CD14-positive monocyte (primary cell): ENCODE measurements around the gene TMEM140. TPM values are rescaled to one million over a fixed set of nuclear protein-coding genes. Genes with fewer than 3 reads are reported as not detected.

Experiments
- DNase-seq, 3 donors: peaks; one replicate each; pipeline ENCODE4 v3.0.0-alpha.2; 2011 to 2022
- H2AFZ ChIP-seq: 2 replicates; pipeline ENCODE4 v1.6.0; 2012; ENCODE audit warnings: mild to moderate bottlenecking, low read depth, low read length, inconsistent platforms; ENCODE audit not compliant: insufficient read depth, poor library complexity, severe bottlenecking
- H3K27ac ChIP-seq, 2 donors: 1 replicate in 1 of 2; 2 replicates in 1 of 2; pipeline ENCODE4 v1.5.1; 2012 to 2013; ENCODE audit warnings: low read length in 2 of 2, control low read depth in 1 of 2, inconsistent platforms in 1 of 2, low read depth in 1 of 2, mild to moderate bottlenecking in 1 of 2
- H3K27me3 ChIP-seq, 2 donors: one replicate each; pipeline versions ENCODE4 v1.6.0 to v1.6.1; 2011 to 2013; ENCODE audit warnings: low read length in 2 of 2; ENCODE audit not compliant: control insufficient read depth in 2 of 2, insufficient read depth in 2 of 2
- H3K36me3 ChIP-seq, 2 donors: replicated peaks in 1 of 2; 1 replicate in 1 of 2; 2 replicates in 1 of 2; pipeline versions ENCODE4 v1.5.1 to v1.6.1; 2012 to 2013; ENCODE audit warnings: low read length in 2 of 2, control low read depth in 1 of 2, inconsistent platforms in 1 of 2, mild to moderate bottlenecking in 1 of 2; ENCODE audit not compliant: insufficient read depth in 2 of 2, control insufficient read depth in 1 of 2
- H3K4me1 ChIP-seq, 2 donors: 1 replicate in 1 of 2; 2 replicates in 1 of 2; pipeline versions ENCODE4 v1.5.1 to v1.6.1; 2012 to 2013; ENCODE audit warnings: low read length in 2 of 2, control low read depth in 1 of 2, inconsistent platforms in 1 of 2, mild to moderate bottlenecking in 1 of 2, moderate library complexity in 1 of 2; ENCODE audit not compliant: insufficient read depth in 2 of 2, control insufficient read depth in 1 of 2
- H3K4me2 ChIP-seq: replicated peaks from 2 replicates; pipeline ENCODE3; 2012; ENCODE audit warnings: low read length, moderate library complexity, mild to moderate bottlenecking; ENCODE audit not compliant: poor library complexity, severe bottlenecking; ENCODE audit errors: extremely low read depth
- H3K4me3 ChIP-seq, 3 experiments: fragments of 200-600 bp in 1 of 3; sonication (generic) in 1 of 3; replicated peaks in 1 of 3; 1 replicate in 2 of 3; 2 replicates in 1 of 3; pipeline ENCODE4 v1.5.1; 2011 to 2013; ENCODE audit warnings: low read length in 3 of 3, mild to moderate bottlenecking in 3 of 3, control low read depth in 2 of 3, low read depth in 2 of 3, inconsistent platforms in 1 of 3, moderate library complexity in 1 of 3
- H3K79me2 ChIP-seq: 2 replicates; pipeline ENCODE4 v1.6.0; 2012; ENCODE audit warnings: mild to moderate bottlenecking, control low read depth, inconsistent platforms, low read length, moderate library complexity; ENCODE audit not compliant: insufficient read depth
- H3K9ac ChIP-seq: 2 replicates; pipeline ENCODE4 v1.6.0; 2017; ENCODE audit warnings: low read length, mild to moderate bottlenecking; ENCODE audit not compliant: insufficient read depth, poor library complexity, severe bottlenecking
- H3K9me3 ChIP-seq, 2 donors: replicated peaks in 1 of 2; 1 replicate in 1 of 2; 2 replicates in 1 of 2; pipeline versions ENCODE4 v1.5.1 to v1.6.1; 2012 to 2013; ENCODE audit warnings: low read length in 2 of 2, control low read depth in 1 of 2; ENCODE audit not compliant: control insufficient read depth in 1 of 2, insufficient read depth in 1 of 2
- H4K20me1 ChIP-seq: 2 replicates; pipeline ENCODE4 v1.6.0; 2012; ENCODE audit warnings: mild to moderate bottlenecking, low read length, control low read depth, moderate library complexity; ENCODE audit not compliant: insufficient read depth
- H3K27ac Mint-ChIP-seq, 7 donors: one replicate each; pipeline ENCODE4 v1.8.0; 2020; ENCODE audit warnings: mild to moderate bottlenecking in 7 of 7, mixed read lengths in 7 of 7, moderate library complexity in 6 of 7, inconsistent platforms in 2 of 7
- H3K27me3 Mint-ChIP-seq, 3 donors: one replicate each; pipeline ENCODE4 v1.8.0; 2021 to 2022; ENCODE audit warnings: low read depth in 3 of 3, mild to moderate bottlenecking in 3 of 3, mixed read lengths in 3 of 3, moderate library complexity in 3 of 3, inconsistent platforms in 1 of 3
- H3K36me3 Mint-ChIP-seq, 2 donors: one replicate each; pipeline ENCODE4 v1.8.0; 2020; ENCODE audit warnings: mixed read lengths in 2 of 2, inconsistent platforms in 1 of 2, mild to moderate bottlenecking in 1 of 2
- H3K4me1 Mint-ChIP-seq: one replicate; pipeline ENCODE4 v1.8.0; 2020; ENCODE audit warnings: mild to moderate bottlenecking, mixed read lengths
- H3K4me3 Mint-ChIP-seq, 2 donors: one replicate each; pipeline ENCODE4 v1.8.0; 2020; ENCODE audit warnings: mild to moderate bottlenecking in 2 of 2, mixed read lengths in 2 of 2, moderate library complexity in 1 of 2
- H3K9me3 Mint-ChIP-seq, 7 donors: one replicate each; pipeline ENCODE4 v1.8.0; 2020 to 2022; ENCODE audit warnings: mixed read lengths in 7 of 7, mild to moderate bottlenecking in 6 of 7, moderate library complexity in 6 of 7, inconsistent platforms in 2 of 7
- CTCF ChIP-seq: fragments of 200-600 bp; IDR thresholded peaks from one replicate; pipeline ENCODE4 v1.8.0; 2022; ENCODE audit warnings: antibody characterized with exemption, mild to moderate bottlenecking
- WGBS: methylation state at CpG from one replicate; pipeline ENCODE4 v1.1.5; 2013; ENCODE audit warnings: missing lambda C conversion rate; ENCODE audit not compliant: insufficient coverage; 5-methylcytosine and 5-hydroxymethylcytosine counted together
- intact Hi-C, 2 donors: fragments of 100-400 bp; cut with micrococcal nuclease; formaldehyde crosslinking; loops; one replicate each; pipeline versions ENCODE4 v1.15.0 to v1.15.1; 2023
- polyA plus RNA-seq, 3 donors: library from polyadenylated mRNA; depleted of rRNA in 1 of 3; unstranded in 2 of 3; stranded (reverse) in 1 of 3; fragments of 300-500 nt in 2 of 3; fragments of >200 nt in 1 of 3; fragmentation: Illumina TruSeq in 2 of 3; gene quantifications; 1 replicate in 2 of 3; 2 replicates in 1 of 3; pipeline ENCODE4 v1.2.3, GENCODE V29; 2012 to 2021

TMEM140 gene
- polyA plus RNA-seq, 3 donors = 2.9 to 14.7 (median 10.6) TPM

- Mint-ChIP-seq H3K4me3 (no peak overlapping the region), H3K27me3 (no peaks in the 10 kb centered on the region), H3K4me1 (no peaks in the 10 kb centered on the region), H3K9me3 (peaks cover 33 to 49% (median 48%) of the 10 kb centered on the region in 7 donors), H3K27ac (peak overlapping the region in 1 of 7 donors; percentile 11), H3K36me3 (peaks cover 79 to 80% of the 10 kb centered on the region in 2 donors)
- no peak for TF ChIP-seq CTCF
- H3K36me3 ChIP-seq = peaks cover 65 to 85% of the 10 kb centered on the region in 2 donors
- H3K27ac ChIP-seq = no peak overlapping the region
- 100% methylated on average over 1 of the region's 5 CpGs for WGBS
- no peaks in the 10 kb centered on the region for H4K20me1 ChIP-seq
- no peak overlapping the region for H3K9ac ChIP-seq
- no peak for DNase-seq
- H3K27me3 ChIP-seq = no peaks in the 10 kb centered on the region
- peaks cover 42 to 45% of the 10 kb centered on the region in 2 donors for H3K9me3 ChIP-seq
- H3K79me2 ChIP-seq = no peaks in the 10 kb centered on the region
- intact Hi-C loops = no loop called here
- H3K4me1 ChIP-seq = no peaks in the 10 kb centered on the region
- H3K4me2 ChIP-seq = no peak overlapping the region
- no peak overlapping the region for H2AFZ ChIP-seq
- no peak overlapping the region for H3K4me3 ChIP-seq
Measured at GRCh38 chr7:135184254-135184841, 36.5 kb downstream of the TMEM140 start.

- H3K27me3 ChIP-seq = no peaks in the 10 kb centered on the region
- no peak overlapping the region for H3K9ac ChIP-seq
- 79% methylated on average over 7 of the region's 7 CpGs for WGBS
- H3K27ac ChIP-seq = no peak overlapping the region
- H3K4me3 ChIP-seq = no peak overlapping the region
- H3K9me3 ChIP-seq = peaks cover 32% of the 10 kb centered on the region in 2 donors
- Mint-ChIP-seq H3K4me3 (no peak overlapping the region), H3K27me3 (no peaks in the 10 kb centered on the region), H3K27ac (peak overlapping the region in 1 of 7 donors; percentile 48), H3K9me3 (peaks cover 29 to 40% (median 35%) of the 10 kb centered on the region in 7 donors), H3K4me1 (no peaks in the 10 kb centered on the region), H3K36me3 (peaks cover 89 to 92% of the 10 kb centered on the region in 2 donors)
- TF ChIP-seq CTCF = no peak
- no peak overlapping the region for H3K4me2 ChIP-seq
- no peaks in the 10 kb centered on the region for H3K79me2 ChIP-seq
- H4K20me1 ChIP-seq = no peaks in the 10 kb centered on the region
- intact Hi-C loops = no loop called here
- peaks cover 77 to 93% of the 10 kb centered on the region in 2 donors for H3K36me3 ChIP-seq
- H2AFZ ChIP-seq = no peak overlapping the region
- no peaks in the 10 kb centered on the region for H3K4me1 ChIP-seq
- DNase-seq = no peak
Measured at GRCh38 chr7:135185471-135186260, 37.8 kb downstream of the TMEM140 start.
